Dedifferentiated amniotic fluid mesenchymal stem cell (primary cell): ENCODE data around the gene METTL18.

Source experiments
- DNase-seq: peaks from one replicate; pipeline ENCODE4 v3.0.0-alpha.2; 2016; ENCODE audit errors: extremely low spot score

Gene METTL18

DNA sequence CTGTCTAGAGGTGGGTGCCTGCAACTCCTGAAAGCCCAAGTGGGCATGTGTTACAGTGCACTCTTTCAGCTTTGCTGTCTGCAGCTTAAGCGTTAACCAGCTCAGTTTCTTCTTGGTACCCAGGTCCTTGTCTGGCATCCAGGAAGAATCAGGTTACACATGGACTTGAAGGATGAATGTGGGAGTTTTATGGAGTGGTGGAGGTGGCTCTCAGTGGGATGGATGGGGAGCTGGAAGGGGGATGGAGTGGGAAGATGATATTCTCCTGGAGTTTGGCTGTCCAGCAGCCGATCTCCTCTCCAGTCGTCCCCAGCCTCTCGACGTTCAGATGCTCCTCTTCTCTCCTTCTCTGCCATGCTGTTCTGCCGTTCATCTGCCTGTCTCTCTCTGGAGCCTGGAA is 9.4 kb downstream of the METTL18 start:
- DNase-seq: no peak

DNA sequence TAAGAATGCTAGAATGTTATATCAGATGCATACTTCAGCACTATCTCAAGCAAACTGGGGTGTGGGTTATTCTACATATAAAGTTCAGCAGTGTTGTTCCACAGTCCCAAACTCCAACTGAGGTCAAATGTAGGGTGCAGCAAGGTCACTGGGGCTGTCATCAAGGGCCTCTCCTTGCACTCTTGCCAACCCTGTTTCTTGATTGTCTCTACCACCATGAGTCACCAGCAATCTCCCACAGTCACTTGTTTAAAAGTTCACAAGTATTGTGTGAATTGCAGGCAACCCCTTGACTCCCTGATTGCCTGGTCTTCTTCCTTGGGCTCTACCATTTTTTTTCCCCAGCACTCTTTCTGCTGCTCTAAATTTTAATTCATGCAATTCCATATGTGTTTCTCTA is 10.6 kb downstream of the METTL18 start:
- no peak for DNase-seq

DNA sequence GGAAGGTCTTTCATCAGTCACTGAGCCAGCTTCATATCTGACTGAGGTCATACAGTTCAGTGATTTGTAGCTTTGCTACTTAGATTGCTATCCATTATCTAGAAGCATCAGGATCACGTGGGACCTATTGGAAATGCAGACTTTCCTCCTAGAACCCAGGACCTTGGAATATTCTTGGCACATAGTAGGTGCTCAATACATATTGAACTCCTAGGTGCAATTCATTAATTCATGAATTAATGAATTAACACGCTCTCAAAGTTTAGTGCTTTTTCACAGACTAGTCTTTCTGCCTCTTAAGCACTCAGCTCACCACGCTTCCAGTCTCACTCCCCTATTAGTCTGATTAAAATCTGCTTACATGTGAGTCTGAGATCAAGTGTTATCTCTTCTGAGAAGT is 12.1 kb downstream of the METTL18 start:
- DNase-seq: no peak

DNA sequence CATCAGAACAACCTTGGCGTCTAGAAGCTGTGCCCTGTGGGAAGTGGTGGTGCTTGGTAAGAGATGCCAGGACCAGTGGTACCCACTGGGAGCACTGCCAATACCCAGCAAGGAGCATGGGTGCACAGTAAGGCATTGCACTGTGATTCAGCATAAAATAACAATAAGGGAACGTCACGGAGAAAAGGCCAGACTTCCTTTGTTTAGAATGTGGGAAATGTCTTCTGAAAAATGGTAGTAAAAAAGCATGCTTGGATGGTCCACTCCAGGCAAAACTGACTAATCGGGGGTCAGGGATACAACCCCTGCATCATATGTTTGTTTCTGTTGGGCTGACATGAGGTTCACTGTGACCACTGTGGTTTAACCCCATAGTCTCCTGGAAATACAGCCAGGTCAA is 14.7 kb downstream of the METTL18 start:
- DNase-seq: no peak

DNA sequence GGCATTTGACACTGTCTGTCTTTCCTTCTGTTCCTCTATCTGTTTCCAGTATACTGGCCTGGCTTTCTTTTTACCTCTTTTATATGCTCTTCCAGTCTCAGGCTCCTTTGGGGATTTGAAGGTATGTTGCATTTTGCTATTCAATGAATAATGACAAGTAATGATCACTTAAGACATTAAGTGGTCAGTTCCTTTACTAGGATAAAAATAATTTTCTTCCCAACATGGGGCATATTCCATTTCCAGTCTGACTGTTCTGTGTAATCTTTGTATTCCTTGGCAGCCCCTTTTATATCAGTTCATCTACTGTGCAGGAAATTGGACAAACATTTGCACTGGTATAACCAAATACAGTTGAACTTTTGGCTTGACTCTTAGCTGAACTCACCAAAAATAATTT is 15.6 kb downstream of the METTL18 start:
- DNase-seq: no peak

DNA sequence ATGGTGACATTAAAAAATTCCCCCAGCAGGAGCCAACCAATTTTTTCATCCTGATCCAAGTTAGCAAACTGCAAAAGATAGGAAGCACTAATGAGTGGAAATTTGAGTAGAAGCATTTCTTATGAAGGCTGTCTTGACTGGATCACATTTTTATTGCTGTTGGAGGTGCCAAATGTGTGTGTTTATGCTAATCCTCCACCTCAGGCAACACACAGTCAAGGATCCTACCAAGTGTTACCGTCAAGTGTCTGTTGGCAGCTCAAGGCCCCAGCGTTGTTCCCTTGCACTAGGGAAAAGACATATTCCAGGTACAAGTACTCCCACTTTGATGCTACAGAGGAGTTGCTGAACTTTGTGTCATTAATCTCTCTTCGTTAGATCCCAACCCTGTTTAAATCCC is 18.3 kb downstream of the METTL18 start:
- no peak for DNase-seq

DNA sequence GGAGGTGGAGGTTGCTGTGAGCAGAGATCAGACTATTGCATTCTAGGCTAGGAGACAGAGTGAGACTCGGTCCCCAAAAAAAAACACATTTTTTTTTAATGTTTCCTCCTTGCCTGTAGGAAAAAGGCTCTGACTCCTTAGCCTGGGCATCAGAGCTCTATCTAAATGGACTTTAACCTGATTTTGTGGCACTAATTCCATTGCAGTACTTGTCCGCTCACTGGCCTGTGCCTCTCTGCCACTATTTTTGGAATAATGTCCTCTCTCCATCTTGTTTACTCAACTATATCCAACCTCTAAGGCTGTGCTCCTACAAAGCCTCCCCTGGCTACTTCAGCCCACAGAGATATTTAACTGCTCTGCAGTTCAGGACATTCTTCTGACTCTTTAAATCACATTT is 26.5 kb downstream of the METTL18 start:
- DNase-seq: no peak

DNA sequence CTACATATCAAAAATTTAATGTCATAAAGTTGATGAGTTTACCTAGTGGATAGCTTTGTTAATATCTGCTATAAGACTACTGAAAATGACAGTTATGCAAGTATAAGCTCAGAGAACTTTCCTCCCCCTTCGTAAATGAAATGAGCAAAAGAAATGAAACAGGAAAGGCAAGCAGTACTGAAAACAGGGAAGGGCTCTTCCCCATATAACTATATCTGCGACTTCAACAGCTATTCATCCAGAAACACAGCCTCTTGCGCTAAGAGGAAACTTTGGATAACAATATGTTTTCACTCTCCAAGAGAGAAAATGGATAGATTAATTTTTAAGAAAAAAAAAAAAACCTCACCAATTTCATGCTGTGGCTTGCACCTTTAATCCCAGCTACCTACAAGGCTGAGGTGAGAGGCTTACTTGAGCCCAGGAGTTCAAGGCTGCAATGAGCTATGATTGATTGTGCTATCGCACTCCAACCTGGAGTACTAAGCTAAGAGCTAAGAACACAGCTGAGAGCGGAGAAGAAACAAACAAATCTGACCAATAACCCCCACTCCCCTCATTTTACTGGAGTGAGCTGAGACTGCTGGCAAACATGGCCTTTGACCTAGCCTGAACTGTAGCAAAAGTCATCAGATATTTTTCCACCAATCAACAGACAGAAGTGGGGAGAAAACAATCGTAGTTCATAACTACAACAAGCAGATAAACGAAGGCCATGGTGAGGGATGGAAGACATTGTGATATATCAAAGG is 29.0 kb downstream of the METTL18 start:
- no peak for DNase-seq

DNA sequence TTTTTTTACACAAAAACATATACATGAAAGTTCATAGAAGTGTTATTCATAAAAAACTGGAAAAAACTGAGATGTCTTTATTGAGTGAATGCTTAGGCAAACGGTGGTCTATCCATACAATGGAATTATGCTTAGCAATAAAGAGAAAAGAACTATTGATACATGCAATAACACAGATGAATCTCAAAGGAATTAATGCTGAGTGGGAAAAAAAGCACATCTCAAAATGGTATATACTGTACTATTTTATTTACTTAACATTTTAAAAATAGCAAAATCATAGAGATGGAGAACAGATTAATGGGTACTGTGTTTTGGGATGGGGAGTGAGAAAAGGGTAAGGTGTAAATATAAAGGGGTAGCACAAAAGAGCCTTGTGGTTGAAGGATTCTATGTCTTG is 29.8 kb downstream of the METTL18 start:
- no peak for DNase-seq

DNA sequence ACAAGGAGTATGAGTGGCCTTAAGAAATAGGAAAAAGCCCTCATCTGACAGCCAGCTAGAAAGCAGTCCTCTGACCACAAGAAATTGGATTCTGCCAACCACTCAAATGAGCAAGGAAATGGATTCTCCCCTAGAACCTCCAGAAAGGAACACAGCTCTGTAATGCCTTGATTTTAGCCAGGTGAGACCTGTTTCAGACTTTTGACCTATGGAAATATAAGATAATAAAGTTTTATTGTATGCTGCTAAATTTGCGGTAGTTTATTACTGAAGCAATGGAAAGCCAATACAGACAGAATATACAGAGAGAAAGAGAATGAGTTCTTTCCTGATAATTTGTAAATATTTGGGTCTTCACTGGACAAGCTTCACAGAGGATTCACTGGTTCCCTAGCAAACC is 32.0 kb downstream of the METTL18 start:
- DNase-seq: no peak

DNA sequence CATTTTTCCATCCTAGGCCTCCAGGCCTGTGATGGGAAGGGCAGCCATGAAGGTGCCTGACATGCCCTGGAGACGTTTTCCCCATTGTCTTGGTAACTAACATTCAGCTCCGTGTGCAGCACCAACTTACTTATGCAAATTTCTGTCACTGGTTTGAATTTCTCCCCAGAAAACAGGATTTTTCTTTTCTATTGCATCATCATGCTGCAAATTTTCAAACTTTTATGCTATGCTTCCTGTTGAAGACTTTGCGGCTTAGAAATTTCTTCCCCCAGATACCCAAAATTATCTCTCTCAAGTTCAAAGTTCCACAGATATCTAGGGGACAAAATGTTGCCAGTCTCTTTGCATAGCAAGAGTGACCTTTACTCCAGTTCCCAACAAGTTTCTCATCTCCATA is 35.7 kb downstream of the METTL18 start:
- DNase-seq: no peak

DNA sequence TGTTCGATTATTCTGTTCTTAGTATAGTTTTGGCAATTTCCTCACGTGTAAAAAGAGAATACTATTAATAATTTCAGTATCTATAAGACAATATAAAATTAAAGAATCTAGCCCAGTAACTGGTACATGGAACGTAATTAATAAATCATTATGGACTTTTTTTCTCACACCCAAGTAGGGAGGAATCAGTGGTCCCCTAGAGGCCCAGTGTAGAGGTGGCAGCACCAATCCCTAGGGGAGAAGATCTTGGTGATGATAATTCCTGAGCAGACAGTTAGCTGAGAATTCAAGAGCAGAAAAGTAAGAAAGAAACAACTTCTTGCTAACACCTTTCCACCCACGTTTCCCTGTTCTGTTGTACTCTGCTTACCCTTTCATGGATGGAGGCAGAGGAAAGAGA is 41.2 kb downstream of the METTL18 start:
- DNase-seq: no peak

DNA sequence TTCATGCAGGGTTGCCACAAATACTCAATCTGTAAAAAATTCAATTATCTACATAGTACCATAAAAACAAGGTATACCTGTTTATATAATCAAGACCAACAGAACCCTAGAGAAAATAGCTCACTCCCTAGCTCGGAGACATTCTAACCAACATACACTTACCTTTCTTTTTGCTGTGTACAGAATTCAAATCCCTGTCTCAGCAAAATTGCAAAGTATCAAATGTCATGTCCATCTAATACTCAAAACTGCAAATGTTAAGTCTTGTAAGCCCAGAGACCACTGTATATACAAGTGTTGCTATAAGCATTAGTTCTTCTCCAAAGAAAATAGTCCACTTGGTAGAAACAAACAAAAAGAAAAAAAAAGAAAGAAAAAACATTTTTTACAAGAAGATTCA is 44.7 kb downstream of the METTL18 start:
- DNase-seq: no peak

DNA sequence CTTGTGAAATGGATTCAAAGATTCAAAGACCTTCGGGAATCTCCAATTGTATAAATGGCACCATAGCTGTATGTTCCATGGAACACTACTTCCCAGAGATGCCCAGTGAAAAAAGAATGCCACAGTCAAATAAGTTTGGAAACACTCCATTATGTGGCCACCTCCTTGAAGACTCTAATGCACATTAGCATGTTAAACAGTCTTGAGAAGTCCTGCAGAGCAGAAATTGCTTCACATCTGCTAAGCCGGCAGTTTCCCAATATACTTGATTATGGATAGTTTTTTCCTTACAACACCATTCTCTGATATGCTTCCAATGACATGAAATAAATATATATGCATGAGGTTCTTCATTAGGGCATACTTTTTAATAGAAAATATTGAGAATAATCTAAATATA is 48.2 kb downstream of the METTL18 start:
- DNase-seq: no peak

DNA sequence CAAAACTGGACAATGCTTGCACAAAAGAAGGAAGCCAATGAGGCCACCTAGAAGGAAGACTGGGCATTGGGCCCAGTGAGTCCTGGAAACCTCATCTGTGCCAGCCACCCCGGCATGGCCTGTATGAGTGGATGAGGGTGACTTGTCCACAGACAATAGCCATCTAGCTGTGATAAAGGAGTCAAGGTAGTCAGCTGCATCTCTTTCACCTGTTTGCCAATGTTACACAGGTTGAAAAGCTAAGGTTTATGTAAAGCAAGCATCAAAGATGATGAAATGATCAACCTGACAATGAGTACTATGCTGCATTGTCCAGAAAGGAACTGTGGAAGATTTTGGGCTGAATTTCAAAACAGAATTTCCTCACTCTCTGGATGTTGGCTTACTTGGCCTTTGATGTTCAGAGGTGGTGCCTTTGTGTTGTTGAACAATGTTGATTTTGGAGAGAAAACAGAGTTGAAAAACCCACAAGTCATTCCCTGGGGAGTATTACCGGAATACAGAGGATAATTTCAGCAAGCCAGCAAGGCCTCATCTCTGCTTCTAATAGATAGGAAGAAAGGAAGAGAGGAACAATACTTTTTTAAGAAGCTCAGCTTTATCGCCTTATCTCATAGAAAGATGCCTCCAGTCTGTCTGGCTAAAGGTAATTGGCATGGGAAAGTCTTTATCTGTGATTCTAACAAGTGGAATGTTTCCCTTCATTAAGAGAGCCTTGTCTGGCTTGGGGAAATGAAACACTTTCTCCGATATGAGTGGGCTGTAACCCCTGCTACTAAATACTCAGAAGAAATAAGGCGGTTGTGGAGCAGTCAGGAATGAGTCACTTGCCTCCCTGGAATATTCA is 49.5 kb downstream of the METTL18 start:
- DNase-seq: no peak
